ENCODE data around the gene FLCN. TPM values are rescaled to one million over a fixed set of nuclear protein-coding genes. Genes with fewer than 3 reads are reported as not detected.

FLCN gene
- total and polyA plus RNA-seq, 12 donors: 10.2 to 101 (median 34.3) TPM

DNA sequence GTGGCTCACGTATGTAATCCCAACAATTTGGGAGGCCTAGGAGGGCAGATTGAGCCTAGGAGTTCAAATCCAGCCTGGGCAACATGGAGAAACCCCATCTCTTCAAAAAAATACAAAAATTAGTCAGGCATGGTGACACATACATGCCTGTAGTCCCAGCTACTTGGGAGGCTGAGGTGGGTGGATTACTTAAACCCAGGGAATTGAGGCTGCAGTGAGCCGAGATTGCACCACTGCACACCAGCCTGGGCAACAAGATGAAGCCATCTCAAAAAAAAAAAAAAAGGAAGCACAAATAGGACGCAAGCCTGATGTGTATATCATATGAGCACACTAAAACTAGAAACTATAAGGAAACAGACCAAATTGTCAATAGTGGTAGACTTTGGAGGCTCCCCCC, 17.1 kb upstream of the FLCN start:
- no peak for DNase-seq
- Histone ChIP-seq H3K9me3 (replicated peaks in 1 of 3) (no peaks in the 10 kb centered on the region), H3K27me3 (no peaks in the 10 kb centered on the region), H3K4me3 (no peak overlapping the region), H3K4me1 (replicated peaks in 1 of 2) (peaks cover 0 to 4% of the 10 kb centered on the region in 2 donors), H3K36me3 (replicated peaks in 1 of 2) (peaks cover 0 to 80% of the 10 kb centered on the region in 2 donors), H3K27ac (no peak overlapping the region)
- intact Hi-C loops (cut with DNase I): no loop called here
- no peak for TF ChIP-seq POLR2A (IDR thresholded peaks at IDR 0.05)
- TF ChIP-seq, protein P1, sequence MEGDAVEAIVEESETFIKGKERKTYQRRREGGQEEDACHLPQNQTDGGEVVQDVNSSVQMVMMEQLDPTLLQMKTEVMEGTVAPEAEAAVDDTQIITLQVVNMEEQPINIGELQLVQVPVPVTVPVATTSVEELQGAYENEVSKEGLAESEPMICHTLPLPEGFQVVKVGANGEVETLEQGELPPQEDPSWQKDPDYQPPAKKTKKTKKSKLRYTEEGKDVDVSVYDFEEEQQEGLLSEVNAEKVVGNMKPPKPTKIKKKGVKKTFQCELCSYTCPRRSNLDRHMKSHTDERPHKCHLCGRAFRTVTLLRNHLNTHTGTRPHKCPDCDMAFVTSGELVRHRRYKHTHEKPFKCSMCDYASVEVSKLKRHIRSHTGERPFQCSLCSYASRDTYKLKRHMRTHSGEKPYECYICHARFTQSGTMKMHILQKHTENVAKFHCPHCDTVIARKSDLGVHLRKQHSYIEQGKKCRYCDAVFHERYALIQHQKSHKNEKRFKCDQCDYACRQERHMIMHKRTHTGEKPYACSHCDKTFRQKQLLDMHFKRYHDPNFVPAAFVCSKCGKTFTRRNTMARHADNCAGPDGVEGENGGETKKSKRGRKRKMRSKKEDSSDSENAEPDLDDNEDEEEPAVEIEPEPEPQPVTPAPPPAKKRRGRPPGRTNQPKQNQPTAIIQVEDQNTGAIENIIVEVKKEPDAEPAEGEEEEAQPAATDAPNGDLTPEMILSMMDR (IDR thresholded peaks at IDR 0.05): no peak
- 87 to 95% (median 90%) methylated on average over 3 of the region's 3 CpGs for WGBS, 4 donors

DNA sequence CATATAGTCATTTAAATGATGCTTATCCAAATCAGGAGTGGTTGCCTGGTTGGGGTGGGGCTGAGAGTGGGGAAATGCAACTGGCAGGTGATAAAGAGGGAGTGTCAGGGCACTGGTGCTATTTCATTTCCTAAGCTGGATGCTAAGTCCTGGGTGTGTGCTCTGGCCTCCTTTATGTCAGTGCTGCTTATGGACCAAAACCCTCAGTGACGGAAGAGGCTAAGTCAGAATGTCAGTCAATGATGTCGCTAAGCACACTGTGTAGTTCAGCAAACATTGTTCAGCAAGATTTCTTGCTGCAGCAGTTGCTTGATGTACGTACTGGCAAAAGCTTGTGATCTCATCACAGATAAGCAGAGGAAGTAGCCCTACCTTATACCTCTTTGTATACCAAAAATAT, 16.4 kb upstream of the FLCN start:
- H3K9me3 ChIP-seq (replicated peaks in 1 of 3): no peaks in the 10 kb centered on the region
- intact Hi-C loops (cut with DNase I): no loop called here
- DNase-seq: no peak
- no peaks in the 10 kb centered on the region for H3K27me3 ChIP-seq
- peaks cover 0 to 80% of the 10 kb centered on the region in 2 donors for H3K36me3 ChIP-seq (replicated peaks in 1 of 2)
- no peak for TF ChIP-seq POLR2A (IDR thresholded peaks at IDR 0.05)
- TF ChIP-seq, protein P1 (IDR thresholded peaks at IDR 0.05): no peak
- 84 to 96% (median 90%) methylated on average over 3 of the region's 3 CpGs for WGBS, 4 donors
- no peak overlapping the region for H3K4me3 ChIP-seq
- peaks cover 0 to 3% of the 10 kb centered on the region in 2 donors for H3K4me1 ChIP-seq (replicated peaks in 1 of 2)
- H3K27ac ChIP-seq: no peak overlapping the region

DNA sequence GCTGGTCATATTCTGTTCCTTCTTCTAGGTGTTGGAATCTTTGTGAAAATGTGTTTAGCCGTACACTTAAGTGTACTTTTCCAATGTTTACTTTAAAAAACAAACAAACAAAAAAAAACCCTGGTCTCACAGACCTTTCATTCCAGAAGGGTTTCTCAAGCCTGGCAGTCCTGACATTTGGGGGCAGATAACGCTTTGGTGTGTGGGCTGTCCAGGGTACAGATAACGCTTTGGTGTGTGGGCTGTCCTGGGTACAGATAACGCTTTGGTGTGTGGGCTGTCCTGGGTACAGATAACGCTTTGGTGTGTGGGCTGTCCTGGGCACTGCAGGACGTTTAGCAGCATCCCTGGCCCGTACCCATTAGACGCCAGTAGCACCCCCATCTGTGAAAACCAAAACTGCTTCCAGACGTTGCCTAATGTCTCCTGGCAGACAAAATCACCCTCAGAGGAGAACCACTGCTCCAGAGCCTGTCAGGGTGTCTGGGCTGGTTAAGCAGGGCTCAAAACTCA, 15.2 kb upstream of the FLCN start:
- H3K9me3 ChIP-seq (replicated peaks in 1 of 3): no peaks in the 10 kb centered on the region
- no peak overlapping the region for H3K4me3 ChIP-seq
- H3K27ac ChIP-seq: no peak overlapping the region
- H3K4me1 ChIP-seq (replicated peaks in 1 of 2): no peaks in the 10 kb centered on the region
- intact Hi-C loops (cut with DNase I): no loop called here
- peaks cover 0 to 82% of the 10 kb centered on the region in 2 donors for H3K36me3 ChIP-seq (replicated peaks in 1 of 2)
- TF ChIP-seq POLR2A (IDR thresholded peaks at IDR 0.05): no peak
- TF ChIP-seq, protein P1 (IDR thresholded peaks at IDR 0.05): no peak
- peak in 1 of 7 donors; percentile 39 for DNase-seq
- WGBS, 4 donors: 83 to 86% (median 84%) methylated on average over 6 to 9 of the region's 9 CpGs
- no peaks in the 10 kb centered on the region for H3K27me3 ChIP-seq

DNA sequence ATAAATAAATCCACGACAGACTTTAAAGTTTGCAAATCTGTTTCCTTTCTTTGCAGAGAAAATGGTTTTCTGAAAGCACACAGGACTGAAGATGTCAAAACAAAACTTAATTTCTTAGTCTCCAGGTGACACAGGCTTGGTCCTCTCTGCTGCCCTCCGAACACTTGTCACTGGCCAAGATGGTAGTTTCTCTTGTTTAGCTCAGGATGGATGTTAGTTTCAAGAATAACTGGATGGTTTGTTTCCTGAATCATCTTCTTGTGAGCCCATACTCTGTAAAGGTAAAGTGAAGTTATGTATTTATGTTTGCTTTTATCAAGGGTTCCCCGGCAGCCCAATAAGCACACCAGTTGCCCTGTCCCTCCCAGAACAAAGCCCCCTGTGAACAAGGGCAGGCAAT, 9.9 kb upstream of the FLCN start:
- H3K27ac ChIP-seq: no peak overlapping the region
- TF ChIP-seq POLR2A (IDR thresholded peaks at IDR 0.05): no peak
- TF ChIP-seq, protein P1 (IDR thresholded peaks at IDR 0.05): no peak
- intact Hi-C loops (cut with DNase I): no loop called here
- WGBS, 4 donors: 88 to 95% (median 91%) methylated on average over 3 of the region's 3 CpGs
- no peaks in the 10 kb centered on the region for H3K4me1 ChIP-seq (replicated peaks in 1 of 2)
- no peak overlapping the region for H3K4me3 ChIP-seq
- H3K9me3 ChIP-seq (replicated peaks in 1 of 3): no peaks in the 10 kb centered on the region
- peaks cover 0 to 52% of the 10 kb centered on the region in 2 donors for H3K36me3 ChIP-seq (replicated peaks in 1 of 2)
- DNase-seq: peak in 1 of 7 donors; percentile 21
- no peaks in the 10 kb centered on the region for H3K27me3 ChIP-seq

Data from adrenal gland (tissue), 12 donors.